NCI-H526 treated with DMSO at 0.1 percent for 48 hours (cell line): ENCODE measurements around the gene TMC2.
A peak's percentile ranks its signal among the peaks of the same experiment; 100 is the strongest.

Experiments
- DNase-seq: peaks from one replicate; lab custom pipeline; 2025; lab: John Stamatoyannopoulos, UW

Gene TMC2

DNA sequence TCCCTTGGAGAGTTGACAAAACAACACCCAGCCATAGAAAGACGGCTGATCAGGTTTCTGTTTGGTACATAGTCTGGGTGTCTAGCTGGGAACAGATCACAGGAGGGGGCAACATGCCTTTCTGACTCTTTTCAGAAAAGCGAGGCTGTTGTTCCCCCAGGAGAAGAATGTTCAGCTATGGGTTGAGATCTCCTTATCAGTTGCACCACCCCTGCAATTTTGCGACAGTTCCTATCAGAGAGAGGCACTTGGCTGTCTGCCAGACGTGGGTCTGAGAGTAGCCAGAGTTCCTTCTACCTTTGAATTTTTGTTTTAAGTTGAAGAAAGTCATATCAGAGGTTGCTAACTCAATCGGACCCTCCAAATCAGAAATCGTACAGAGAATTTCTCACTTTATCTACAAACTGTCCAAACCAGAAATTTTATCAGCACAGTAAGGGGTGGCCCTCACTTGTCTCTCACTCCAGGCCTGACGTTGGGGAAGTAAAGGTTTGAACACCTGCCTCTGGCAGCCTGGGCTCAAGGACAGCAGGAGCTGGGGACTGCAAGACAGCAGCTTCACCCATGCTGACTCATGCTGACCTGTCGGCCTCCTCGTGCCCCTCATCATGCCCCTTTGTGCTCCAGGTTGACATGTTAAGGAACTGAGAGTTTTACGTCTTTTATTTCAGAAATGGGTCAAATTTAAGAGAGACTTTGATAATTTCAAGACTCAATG, 42.3 kb downstream of the TMC2 start:
- no peak for DNase-seq

DNA sequence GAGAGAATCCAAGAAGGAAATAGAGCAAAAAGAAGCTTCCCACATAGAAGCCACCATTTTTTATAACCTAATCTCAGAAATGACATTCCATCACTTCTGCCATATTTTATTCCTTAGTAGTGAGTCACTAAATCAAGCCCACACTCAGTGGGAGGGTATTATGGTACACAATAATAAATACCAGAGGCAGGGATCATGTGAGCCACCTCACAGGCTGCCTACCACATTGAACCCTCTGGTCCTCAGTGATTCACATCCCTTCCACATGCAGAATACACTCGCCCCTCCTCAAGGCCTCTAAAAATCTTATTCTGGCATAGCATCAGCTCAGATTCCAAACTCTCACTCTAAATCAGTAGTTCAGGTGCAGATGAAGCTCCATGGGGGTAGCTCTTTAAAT, 49.4 kb downstream of the TMC2 start:
- no peak for DNase-seq

DNA sequence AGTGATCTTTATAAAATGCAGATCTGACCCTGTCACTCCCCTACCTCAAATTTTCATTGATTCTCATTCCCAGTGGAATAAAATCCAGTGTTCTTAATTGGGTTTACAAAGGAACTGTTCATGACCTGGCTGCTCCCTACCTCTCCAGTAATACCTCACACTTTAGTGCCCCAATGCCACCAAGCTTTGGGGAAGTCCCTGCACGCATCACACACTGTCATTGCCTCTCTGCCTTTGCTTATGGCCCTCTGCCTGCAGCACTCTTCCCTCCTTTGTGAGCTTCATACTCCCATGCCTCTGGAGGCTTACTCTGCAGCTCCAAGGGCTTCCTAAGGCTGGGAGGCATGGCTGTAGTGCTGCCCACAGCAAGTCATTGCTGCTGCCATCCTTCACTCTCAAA, 57.4 kb downstream of the TMC2 start:
- DNase-seq = no peak

DNA sequence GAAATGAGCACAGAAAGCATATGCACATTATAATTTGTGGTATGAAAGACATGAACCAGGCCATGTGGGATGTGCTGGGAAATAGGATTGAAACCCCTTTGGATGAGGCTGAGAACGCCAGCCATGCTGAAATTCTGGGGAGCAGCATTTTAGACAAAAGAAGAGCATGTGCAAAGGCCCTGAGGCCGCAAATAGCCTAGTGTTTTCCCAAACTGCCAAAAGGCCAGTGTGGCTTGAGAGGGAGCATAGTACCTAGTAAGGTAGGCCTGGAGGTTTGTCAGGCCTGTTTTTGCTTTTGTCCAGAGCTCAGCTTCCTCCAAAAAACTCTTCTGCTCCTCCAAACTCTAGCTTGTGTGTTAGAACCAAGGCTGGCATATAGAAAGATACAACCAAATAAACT, 58.7 kb downstream of the TMC2 start:
- no peak for DNase-seq

DNA sequence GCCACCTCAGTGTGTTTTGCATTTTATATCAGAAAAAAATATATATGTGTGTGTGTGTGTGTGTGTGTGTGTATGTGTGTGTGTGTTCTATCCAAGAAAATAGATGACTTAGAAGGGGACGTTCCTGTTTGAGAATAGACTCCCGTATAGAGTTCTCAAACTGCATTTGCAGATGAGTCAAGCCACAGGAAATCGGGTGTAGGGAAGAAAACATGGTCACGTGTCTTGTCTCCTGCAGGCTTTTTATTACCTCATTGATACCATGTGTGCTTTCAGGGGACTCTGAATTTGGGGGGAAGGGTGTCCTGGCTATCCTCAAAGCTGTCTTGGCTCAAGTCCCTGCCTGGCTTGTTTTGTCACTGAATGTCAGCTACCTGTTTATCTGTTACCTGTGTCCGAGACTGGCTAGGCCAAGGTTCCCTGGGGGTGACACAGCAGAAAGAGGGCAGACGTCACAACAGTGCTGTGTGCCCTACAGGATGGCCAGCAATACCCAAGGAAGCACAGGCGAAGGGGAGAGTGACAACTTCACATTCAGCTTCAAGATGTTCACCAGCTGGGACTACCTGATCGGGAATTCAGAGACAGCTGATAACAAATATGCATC, 60.4 kb downstream of the TMC2 start:
- no peak for DNase-seq

DNA sequence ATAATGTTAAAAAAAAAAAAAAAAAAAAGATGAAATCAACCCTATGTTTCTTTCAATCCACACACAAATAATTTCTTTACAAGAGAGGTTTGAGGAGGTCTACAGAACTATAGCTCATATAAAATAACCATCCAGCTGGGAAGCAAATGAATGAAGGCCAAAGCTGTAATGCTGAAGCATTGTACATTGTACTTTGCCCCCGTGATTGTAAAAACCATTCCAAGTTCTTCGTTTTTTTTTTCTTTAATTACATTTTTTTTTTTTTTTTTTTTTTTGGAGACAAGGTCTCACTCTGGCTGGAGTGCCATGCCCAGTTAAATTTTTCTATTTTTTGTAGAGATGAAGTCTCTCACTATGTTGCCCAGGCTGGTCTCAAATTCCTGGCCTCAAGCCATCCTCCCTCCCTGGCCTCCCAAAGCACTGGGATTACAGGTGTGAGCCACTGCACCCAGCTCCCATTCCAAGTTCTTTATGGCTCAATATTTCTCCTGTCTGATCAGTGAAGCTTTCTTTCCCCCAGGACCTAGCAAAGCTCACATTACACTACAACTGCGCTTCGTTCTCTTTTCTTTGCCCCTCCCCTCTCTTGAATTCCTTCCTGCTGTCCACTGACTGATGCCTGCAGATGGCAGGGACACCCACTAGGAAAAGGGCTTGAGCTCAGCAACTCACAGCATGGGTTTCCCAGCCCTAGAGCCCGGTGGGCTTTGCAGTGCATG, 63.1 kb downstream of the TMC2 start:
- DNase-seq = no peak

DNA sequence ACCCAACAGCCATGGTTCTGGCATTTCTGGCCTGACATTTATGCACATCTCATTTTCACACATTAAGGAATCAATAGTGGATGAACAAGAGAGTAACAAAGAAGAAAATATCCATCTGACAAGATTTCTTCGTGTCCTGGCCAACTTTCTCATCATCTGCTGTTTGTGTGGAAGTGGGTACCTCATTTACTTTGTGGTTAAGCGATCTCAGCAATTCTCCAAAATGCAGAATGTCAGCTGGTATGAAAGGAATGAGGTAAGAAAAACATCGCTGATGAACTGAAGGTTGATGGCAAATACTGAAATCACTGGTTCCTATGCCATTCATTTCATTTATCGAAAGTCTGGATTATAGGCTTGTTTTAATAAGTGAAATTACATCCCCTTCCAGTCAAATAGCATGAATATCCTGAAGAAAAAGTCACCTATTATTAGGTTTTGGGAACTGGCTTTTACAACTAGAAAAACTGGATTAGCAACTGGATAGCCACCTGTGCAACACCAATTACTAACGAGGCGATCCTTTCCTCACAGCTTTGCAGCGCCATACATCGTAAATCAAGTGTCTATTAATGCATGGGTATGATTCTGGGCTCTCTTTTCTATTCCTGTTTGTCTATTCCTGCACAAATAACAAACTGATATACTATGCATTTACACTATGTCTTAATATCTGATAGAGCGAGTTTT, 65.8 kb downstream of the TMC2 start:
- DNase-seq = peak; percentile 9

DNA sequence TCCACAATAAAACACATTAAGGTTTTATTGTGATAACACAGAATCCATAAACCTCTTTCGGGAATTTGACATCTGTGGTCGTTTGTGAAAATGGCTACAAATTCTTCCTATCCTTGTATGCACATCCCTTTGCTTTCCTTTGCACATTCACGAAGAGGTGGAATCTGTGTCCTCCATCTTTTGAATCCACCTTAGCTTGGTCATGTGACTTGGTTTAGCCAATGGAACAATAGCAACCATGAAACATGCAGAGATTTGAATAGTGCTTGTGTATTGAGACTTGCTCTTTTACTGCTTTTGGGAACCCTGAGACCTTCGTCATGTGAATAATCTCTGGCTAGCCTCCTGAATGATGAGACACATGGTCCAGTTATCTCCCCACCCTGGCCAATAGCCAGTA, 66.4 kb downstream of the TMC2 start:
- DNase-seq = no peak

DNA sequence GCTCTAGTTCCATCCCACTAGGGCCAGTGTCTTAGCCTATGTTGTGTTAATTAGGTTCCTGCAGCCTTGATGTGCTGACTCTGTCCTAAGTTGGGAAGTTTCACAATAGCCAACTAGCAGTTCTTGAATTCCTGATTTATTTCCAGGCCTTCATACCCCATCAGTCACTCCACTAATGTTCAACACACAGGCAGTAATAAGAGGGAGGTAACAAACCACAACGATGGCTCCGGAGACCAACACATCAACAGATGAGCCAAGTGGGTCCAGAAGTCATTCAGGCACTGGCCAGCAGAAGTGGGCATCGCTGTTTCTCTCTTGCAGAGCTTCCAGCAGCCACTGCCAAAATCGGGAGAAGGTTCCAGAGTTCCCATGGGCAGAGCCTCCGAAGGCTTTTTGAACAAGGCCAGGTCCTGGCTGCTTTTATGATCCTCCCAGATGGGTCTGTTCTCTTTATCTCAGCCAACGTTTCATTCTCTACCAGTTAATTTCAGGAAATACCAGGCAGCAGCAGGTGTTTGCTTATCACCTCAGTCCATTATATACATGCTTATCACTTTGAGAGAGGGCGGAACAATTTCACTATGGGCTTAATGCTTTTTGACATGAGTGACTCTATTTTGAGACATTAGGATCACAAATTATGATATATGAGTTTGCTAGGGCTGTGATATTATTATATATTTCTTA, 67.6 kb downstream of the TMC2 start:
- no peak for DNase-seq

DNA sequence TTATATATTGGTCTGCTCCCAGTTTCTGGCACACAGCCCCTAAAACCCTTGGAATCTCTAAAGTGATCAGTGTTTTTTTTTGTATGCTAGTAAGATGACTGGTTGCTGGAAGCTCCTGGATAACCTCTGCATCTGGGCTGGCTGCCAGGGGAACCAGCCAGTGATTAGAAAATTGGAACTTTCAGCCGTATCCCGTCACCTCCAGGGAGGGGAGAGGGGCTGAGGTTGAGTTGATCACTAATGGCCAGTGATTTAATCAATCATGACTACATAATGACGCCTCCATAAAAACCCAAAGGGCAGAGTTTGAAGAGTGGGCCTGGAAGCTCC, 68.1 kb downstream of the TMC2 start:
- no peak for DNase-seq

DNA sequence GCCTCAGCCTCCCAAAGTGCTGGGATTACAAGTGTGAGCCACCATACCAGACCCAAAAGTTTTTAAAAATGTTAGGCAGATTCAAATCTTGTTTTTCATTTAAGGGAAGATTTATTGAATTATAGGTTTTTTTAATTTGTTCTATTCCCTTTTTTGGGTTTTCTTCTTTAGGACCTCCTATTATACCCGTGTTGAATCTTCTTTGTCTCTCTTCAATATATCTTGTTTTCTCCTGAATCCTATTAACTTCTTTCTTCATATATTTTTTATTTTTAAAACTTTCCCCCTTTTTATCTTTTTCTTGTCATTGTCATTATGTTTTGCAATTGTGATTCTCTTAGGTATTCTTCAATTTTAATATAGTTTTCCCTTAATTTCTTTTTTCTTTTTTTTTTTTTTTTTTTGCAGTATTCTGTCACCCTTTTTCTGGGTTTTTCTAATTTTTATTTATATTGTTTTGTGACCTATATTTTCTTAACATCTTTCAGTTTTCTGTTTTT, 70.2 kb downstream of the TMC2 start:
- no peak for DNase-seq

DNA sequence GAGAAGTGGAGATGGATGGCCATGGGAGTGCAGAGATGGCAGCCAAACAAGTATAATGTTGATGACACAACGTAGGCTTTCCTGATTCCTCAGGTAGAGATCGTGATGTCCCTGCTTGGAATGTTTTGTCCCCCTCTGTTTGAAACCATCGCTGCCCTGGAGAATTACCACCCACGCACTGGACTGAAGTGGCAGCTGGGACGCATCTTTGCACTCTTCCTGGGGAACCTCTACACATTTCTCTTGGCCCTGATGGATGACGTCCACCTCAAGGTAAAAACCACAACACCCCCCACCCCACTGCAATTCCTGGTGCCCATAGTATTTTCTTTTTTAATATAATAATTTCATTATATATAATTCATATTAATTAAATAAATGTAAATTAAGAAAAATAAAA, 74.0 kb downstream of the TMC2 start:
- no peak for DNase-seq

DNA sequence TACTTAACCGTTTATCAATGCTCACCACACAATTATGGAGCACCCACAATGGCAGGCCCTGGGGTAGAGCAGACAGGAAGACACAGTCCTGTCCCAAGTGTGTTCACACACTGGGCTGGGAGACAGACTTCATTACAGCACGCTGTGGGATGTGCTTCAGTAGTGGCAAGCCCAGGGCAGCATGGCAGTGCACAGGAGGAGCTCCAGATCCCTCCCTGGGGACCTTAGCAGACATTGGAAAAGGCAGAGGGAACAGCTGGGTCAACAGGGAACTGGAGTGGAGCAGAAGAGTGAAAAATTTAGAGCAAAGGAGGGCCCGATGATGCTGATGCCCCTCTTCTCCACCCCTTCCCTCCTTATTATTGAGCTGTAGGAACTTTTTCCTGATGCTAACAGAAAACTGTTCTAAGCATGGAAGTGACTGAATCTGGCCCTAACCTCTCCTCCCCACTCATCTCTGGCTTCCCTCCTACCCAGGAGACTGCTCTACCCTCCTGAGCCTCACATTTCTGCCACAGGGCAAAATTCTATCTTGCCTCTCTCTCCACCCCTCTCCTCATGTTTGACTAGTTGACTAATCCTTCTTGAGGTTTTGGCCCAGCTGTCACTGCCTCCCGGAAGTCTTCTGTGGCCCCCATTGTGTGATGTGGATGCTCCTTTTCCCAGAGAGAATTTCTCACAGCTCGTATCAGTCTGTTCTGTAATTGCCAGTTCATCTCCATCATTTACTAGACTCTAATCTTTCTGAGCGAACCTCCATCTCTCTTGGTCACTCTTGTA, 74.8 kb downstream of the TMC2 start:
- DNase-seq = peak; percentile 31

DNA sequence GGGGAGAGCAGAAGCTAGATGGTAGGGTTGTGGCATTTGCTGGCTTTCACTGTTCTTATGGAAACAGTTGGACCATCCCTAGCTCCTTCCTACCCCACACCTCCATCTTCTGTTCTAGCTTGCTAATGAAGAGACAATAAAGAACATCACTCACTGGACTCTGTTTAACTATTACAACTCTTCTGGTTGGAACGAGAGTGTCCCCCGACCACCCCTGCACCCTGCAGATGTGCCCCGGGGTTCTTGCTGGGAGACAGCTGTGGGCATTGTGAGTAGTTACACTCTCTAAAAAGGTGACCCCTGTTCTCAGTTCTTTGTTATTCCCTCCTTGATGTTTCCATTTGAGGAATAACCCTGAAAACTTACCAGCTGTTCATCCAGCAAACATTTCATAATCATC, 75.7 kb downstream of the TMC2 start:
- DNase-seq = no peak

DNA sequence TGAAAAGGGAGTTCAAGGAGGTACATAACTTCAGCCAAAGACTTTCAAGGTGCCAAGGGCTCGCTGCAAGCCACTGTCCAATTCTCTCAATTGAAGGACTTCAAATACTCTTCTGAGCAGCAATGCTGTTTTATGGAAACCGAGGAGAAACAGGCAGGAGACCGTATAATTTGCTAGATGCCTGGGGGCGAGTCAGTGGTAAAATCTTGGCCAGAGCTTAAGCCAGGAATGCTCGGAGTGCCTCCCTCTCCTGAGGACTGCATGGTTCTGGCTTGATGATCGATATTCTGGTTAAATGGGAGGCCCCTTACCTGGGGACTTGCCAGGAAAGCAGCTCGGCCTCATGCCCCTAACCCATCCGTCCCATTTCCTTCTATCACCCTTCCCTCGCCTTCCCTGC, 80.3 kb downstream of the TMC2 start:
- no peak for DNase-seq

DNA sequence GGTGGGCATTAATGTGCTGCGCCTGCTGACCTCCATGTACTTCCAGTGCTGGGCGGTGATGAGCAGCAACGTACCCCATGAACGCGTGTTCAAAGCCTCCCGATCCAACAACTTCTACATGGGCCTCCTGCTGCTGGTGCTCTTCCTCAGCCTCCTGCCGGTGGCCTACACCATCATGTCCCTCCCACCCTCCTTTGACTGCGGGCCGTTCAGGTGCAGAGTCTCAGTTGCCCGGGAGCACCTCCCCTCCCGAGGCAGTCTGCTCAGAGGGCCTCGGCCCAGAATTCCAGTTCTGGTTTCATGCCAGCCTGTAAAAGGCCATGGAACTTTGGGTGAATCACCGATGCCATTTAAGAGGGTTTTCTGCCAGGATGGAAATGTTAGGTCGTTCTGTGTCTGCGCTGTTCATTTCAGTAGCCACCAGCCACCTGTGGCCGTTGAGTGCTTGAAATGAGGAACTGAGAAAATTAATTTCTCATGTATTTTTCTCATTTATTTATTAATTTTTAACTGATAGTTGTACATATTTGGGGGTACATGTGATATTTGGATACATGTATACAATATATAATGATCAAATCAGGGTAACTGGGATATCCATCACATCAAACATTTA, 80.8 kb downstream of the TMC2 start:
- DNase-seq = no peak

DNA sequence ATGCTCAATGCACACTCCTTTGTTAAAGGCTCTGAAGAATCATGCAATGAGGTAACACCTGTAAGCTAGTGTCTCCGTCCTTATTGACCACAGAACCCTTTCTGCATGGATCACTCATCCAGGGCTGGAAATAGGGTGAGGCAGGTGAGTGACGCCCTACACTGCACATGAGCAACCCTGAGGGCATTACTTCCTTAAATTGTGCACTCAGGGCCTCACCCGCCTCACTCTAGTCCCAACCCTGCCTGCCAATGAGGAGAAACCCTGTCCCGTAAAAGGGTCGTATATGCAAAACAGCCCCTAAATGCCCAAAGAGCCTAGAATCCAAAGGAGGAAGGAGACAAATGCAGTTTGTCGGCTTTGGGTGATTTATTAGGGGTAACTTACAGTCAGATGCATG, 82.4 kb downstream of the TMC2 start:
- no peak for DNase-seq

DNA sequence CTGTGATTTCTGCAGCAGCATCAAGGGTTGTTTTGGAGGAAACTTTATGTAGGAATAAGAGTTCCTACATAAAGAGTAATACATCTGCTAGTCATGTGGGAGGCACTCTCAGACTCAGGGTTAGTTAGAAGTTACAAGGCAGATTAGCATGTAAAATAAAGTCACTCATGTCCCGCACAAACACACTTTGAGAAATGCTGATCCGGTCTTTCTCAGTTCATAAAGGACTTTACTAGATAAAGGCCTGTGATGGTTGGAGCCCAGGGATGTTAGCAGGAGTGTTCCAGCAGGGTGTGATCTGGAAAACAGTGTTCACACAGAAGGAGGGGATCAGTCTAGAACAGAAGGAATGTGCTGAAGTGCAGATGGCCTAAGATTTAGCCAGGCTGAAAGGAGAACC, 83.0 kb downstream of the TMC2 start:
- DNase-seq = no peak

DNA sequence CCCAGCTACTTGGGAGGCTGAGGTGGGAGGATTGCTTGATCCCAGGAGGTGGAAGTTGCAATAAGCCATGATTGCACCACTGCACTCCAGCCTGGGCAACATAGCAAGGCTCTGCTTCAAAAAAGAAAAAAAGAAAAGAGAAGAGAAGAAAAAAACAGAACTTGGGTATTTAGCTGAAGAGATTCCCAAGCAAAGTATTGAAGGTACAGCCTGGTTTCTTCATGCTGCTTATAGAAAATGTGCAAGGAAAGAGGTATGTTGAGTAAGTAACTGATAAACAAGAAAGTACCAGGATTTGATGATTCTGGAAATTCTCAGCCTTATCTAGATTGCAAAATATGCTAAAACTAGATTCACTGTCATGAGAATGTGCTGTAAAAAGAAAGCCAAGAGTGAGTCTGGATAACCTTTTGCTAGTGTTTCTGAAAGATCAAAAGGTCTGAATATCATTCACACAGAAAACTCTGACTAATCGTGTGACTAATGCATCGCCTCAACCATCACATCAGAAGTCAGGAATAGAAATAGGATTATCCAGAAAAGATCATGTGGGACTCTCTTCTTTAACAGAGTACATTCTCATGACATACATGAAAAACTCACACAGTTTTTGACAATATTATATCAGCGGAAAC, 83.7 kb downstream of the TMC2 start:
- no peak for DNase-seq

DNA sequence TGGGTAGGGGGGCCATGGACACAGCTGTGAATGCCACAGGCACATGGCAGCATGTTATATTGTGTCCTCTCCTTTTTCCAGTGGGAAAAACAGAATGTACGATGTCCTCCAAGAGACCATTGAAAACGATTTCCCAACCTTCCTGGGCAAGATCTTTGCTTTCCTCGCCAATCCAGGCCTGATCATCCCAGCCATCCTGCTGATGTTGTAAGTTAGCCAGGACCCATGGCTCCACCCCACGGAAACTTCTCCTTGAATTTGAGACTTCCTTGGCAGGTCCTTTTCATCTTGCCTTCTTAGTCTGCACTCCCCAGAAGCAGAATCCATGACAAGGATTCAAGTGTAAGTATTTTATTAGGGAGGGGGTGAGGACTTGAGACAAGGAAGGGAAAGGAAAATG, 87.8 kb downstream of the TMC2 start:
- DNase-seq = no peak

DNA sequence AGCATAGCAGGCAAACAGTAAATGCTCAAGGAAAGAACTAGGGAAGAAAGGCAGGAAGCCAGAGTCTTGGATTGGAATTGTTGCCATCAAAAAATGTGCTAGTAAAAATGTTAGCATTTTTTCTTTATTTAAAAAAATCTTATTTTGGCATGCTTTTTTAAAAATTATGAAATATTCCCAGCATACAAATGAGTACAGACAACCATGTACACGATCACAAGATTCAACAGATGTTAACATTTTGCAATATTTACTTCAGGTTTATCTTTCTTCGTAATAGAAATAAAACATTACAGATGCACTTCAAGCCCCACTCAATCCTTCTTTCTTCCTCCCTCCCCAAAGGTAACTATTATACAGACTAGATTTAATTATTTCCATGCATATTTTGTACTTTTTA, 88.7 kb downstream of the TMC2 start:
- no peak for DNase-seq
